IPS-18a (cell line): ENCODE measurements around the gene TMPRSS11B.
"Not testable (repeated sequence)": the region's sequence is repeated elsewhere in the genome, so short reads cannot be mapped to it uniquely, and the experiment has no call there.

Experiments used
- H3K27ac ChIP-seq: one replicate; pipeline ENCODE4 v1.5.1; 2013; ENCODE audit warnings: low read length
- H3K27me3 ChIP-seq: one replicate; pipeline ENCODE4 v1.6.1; 2013; ENCODE audit warnings: mild to moderate bottlenecking, low read length; ENCODE audit not compliant: control insufficient read depth, insufficient read depth
- H3K36me3 ChIP-seq: one replicate; pipeline ENCODE4 v1.6.1; 2013; ENCODE audit warnings: low read depth, low read length; ENCODE audit not compliant: control insufficient read depth
- H3K4me1 ChIP-seq: one replicate; pipeline ENCODE4 v1.6.1; 2013; ENCODE audit warnings: low read depth, low read length; ENCODE audit not compliant: control insufficient read depth
- H3K4me3 ChIP-seq: one replicate; pipeline ENCODE4 v1.5.1; 2013; ENCODE audit warnings: low read length
- H3K9ac ChIP-seq: one replicate; pipeline ENCODE4 v1.6.1; 2013; ENCODE audit warnings: mild to moderate bottlenecking, low read length, moderate library complexity
- H3K9me3 ChIP-seq: one replicate; pipeline ENCODE4 v1.6.1; 2013; ENCODE audit warnings: low read depth, low read length; ENCODE audit not compliant: control insufficient read depth

Gene TMPRSS11B, protein sequence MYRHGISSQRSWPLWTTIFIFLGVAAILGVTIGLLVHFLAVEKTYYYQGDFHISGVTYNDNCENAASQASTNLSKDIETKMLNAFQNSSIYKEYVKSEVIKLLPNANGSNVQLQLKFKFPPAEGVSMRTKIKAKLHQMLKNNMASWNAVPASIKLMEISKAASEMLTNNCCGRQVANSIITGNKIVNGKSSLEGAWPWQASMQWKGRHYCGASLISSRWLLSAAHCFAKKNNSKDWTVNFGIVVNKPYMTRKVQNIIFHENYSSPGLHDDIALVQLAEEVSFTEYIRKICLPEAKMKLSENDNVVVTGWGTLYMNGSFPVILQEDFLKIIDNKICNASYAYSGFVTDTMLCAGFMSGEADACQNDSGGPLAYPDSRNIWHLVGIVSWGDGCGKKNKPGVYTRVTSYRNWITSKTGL

DNA sequence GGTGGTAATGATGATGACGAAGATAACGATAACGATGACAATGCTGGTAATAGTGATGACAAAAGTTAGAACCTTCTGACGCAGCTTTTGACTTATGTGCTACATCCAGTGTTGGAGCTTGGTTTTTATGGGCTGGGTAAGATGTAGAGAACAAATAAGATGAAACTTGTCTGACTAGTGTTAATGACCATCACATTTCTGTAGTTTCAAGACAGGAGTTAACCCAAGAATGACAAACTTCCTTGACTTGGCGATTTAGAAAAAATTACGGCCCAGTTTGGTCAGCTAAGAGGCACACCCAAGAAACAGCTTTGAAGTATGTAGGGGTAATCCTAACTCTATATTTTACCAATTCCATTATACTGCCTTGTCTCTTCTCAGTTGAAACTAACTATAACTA lies at the start of gene TMPRSS11B:
Gene TMPRSS11B (minus strand): TSS at position 101 of the 400 bp plus-strand sequence. CDS start 136 bp downstream, outside the sequence.
- no peak within 1 kb of the TSS for H3K27ac ChIP-seq
- no peaks in the 10 kb centered on the region for H3K9me3 ChIP-seq
- no peak within 1 kb of the TSS for H3K4me3 ChIP-seq
- H3K27me3 ChIP-seq: no peaks in the 10 kb centered on the region
- H3K4me1 ChIP-seq: no peaks in the 10 kb centered on the region
- H3K36me3 ChIP-seq: no peaks in the 10 kb centered on the region
- no peak within 1 kb of the TSS for H3K9ac ChIP-seq

DNA sequence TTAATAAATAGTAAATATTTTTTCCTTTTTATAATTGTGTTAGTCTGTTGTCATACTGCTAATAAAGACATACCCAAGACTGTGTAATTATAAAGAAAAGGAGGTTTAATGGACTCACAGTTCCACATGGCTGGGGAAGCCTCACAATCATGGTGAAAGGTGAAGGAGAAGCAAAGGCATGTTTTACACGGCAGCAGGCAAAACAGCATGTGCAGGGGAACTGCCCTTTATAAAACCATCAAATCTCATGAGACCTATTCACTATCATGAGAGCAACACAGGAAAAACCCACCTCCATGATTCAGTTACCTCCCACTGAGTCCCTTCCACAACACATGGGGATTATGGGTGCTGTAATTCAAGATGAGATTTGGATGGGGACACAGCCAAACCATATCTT lies 45.8 kb upstream of the TMPRSS11B start:
- Histone ChIP-seq H3K27ac (no peak overlapping the region), H3K4me1 (peaks cover 10% of the 10 kb centered on the region), H3K4me3 (no peak overlapping the region), H3K27me3 (no peaks in the 10 kb centered on the region), H3K9ac (no peak overlapping the region), H3K9me3 (no peaks in the 10 kb centered on the region), H3K36me3 (no peaks in the 10 kb centered on the region)

DNA sequence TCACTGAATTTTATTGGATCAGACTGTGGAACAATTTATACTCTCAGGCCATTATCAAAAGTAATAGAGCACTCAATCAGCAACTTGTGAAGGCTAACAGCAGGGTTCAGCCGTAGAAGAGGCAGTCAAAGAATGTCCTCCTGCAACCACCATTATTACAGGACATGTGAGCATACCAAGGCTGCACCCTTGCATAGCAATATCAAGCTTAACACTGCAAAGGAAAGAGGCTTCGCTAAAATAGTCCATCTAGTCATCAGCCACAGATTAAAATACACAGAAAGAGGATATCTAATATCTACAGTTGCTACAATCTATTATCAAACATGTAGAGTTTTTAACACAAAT lies 42.9 kb upstream of the TMPRSS11B start:
- H3K27me3 ChIP-seq: no peaks in the 10 kb centered on the region

DNA sequence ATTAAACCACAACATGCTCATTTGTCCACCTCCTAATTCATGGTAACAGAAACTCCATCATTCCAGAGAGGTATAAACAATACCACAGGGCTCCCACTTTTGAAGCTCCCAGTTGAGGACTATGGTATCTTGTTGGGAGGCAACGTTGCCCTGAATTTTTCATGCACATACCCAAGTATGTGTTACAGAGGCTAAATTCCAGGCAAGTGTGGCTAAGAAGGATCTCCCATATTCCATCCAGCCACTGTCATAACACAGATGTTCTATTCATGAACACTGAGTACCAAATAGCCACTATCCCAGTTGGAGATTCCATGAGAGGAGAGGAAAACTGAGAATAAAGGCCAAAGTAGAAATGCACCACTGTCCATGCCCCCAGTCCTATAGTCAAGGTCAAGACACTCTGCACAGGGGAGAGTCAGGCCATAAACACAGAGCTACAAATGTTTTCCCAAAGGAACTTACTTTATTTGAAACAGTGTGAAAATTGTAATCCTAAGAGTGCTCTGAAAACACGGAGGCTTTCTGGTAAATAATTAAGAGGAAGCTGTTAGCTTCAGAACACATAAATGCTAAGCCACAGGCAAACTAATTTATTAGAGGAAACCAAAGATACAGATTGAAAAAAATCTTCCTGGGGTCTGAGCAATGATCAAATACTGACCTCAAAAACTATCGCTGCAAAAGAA lies 42.4 kb upstream of the TMPRSS11B start:
- Histone ChIP-seq H3K9me3 (no peaks in the 10 kb centered on the region), H3K27ac (no peak overlapping the region), H3K36me3 (no peaks in the 10 kb centered on the region), H3K27me3 (no peaks in the 10 kb centered on the region), H3K4me1 (peaks cover 10% of the 10 kb centered on the region), H3K9ac (no peak overlapping the region), H3K4me3 (no peak overlapping the region)

More for the DNA sequence above, 42.9 kb upstream of the TMPRSS11B start:
- H3K4me3 ChIP-seq: no peak overlapping the region
- no peaks in the 10 kb centered on the region for H3K9me3 ChIP-seq
- H3K4me1 ChIP-seq: peaks cover 10% of the 10 kb centered on the region
- no peak overlapping the region for H3K9ac ChIP-seq
- no peaks in the 10 kb centered on the region for H3K36me3 ChIP-seq
- no peak overlapping the region for H3K27ac ChIP-seq

DNA sequence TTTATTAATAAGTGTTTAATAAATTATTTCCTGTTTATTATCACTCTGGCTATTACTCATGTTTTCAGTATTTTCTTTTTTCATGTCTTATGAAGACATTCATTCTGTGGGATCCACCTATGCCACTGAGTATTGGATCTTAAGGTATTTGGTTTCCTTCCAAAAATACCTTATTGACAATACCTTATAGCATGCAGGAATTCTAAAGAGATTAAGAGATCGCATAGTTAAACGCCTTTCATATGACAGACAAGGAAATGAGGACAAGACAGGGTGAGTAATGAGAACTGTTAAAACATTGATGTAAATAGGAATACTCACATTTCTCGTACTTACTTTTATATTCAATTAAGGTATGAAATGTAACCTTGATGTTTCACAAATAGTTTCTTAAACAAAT lies 38.2 kb upstream of the TMPRSS11B start:
- peaks cover 10% of the 10 kb centered on the region for H3K4me1 ChIP-seq
- H3K9ac ChIP-seq: no peak overlapping the region
- H3K36me3 ChIP-seq: no peaks in the 10 kb centered on the region
- no peaks in the 10 kb centered on the region for H3K27me3 ChIP-seq
- H3K27ac ChIP-seq: no peak overlapping the region
- no peak overlapping the region for H3K4me3 ChIP-seq
- no peaks in the 10 kb centered on the region for H3K9me3 ChIP-seq

DNA sequence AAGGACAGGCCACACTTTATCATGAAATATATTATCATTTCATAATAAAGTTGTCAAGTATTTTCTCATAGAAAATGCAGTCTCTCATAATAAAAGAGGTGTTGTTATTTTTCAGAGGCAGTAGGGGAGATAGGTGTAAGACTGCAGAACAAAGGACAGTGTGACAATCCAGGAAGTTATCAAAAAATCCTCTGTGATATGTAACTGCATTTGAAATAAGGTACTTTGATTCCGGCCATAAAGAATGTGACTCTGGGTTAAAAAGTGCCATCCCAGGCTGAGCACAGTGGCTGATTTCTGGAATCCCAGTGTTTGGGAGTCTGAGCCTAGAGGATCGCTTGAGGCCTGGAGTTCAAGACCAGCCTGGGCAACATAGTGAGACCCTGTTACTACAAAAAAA lies 37.6 kb upstream of the TMPRSS11B start:
- Histone ChIP-seq H3K4me3 (no peak overlapping the region), H3K9me3 (no peaks in the 10 kb centered on the region), H3K27me3 (no peaks in the 10 kb centered on the region), H3K4me1 (peaks cover 4% of the 10 kb centered on the region), H3K9ac (no peak overlapping the region), H3K36me3 (no peaks in the 10 kb centered on the region), H3K27ac (no peak overlapping the region)

DNA sequence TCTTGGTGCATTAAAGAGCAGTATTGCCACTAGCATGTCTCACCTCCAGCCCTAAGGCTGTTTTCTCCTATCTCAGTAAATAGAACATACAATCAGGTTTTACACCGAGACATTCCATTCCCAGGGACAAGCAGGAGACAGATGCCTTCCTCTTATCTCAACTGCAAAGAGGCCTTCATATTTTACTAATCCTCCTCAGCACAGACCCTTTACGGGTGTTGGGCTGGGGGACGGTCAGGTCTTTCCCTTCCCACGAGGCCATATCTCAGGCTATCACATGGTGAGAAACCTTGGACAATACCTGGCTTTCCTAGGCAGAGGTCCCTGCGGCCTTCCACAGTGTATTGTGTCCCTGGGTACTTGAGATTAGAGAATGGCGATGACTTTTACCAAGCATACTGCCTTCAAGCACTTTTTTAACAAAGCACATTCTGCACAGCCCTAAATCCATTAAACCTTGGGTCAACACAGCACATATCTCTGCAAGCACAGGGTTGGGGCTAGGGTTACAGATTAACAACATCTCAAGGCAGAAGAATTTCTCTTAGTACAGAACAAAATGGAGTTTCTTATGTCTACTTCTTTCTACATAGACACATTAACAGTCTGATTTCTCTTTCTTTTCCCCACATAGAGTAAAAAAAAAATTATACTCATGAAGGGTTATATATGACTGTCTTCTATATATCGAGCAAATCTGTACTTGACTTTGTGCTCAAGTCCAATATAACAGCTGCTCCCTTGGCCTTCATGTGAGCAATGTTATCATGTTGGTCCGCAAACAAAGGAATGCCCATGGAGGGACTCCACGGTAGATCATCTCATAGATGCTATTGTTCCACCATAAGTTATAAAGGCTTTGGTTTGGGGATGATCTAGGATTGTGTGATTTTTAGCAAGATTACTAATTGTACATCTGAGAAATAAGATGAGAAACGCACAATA lies 36.6 kb upstream of the TMPRSS11B start:
- H3K4me3 ChIP-seq, H3K9me3 ChIP-seq, H3K27me3 ChIP-seq, H3K9ac ChIP-seq, H3K4me1 ChIP-seq, H3K27ac ChIP-seq, H3K36me3 ChIP-seq: not testable (repeated sequence)

DNA sequence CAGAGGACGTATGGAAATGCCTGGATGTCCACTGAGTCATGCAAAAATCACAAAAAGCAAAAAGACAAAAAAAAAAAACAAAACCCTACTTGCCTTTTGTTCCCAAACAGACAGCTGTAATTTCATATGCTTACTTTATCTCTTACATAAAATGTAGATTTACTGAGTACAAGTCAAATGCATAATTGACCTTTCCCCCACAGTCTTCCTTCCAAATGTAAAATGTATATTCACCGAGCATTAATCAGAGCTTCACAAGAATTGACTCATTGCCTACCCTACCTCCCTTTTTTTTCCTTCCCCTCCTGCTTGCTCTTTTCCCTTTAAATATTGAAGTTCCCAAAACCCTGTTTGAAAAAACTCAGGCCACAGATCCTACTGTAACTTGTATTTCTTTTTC lies 32.5 kb upstream of the TMPRSS11B start:
- no peaks in the 10 kb centered on the region for H3K27me3 ChIP-seq
- H3K9me3 ChIP-seq: no peaks in the 10 kb centered on the region
- no peaks in the 10 kb centered on the region for H3K36me3 ChIP-seq
- H3K4me1 ChIP-seq: peaks cover 15% of the 10 kb centered on the region
- no peak overlapping the region for H3K9ac ChIP-seq
- H3K4me3 ChIP-seq: no peak overlapping the region
- H3K27ac ChIP-seq: no peak overlapping the region

DNA sequence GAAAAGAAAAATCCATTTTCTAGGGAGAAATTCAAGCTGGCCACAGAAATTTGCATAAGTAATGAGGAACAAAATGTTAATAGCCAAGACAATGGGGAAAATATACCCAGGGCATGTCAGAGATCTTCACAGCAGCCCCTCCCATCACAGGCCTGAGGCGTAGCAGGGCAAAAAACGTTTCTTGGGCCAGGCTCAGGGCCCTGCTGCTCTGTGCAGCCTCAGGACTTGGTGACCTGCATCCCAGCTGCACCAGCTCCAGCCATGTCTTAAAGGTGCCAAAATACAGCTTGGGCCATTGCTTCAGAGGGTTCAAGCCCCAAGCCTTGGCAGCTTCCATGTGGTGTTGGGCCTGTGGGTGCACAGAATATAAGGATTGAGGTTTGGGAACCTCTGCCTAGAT lies 32.1 kb upstream of the TMPRSS11B start:
- Histone ChIP-seq H3K4me3 (no peak overlapping the region), H3K9me3 (no peaks in the 10 kb centered on the region), H3K4me1 (peaks cover 19% of the 10 kb centered on the region), H3K36me3 (no peaks in the 10 kb centered on the region), H3K9ac (no peak overlapping the region), H3K27me3 (no peaks in the 10 kb centered on the region), H3K27ac (no peak overlapping the region)

DNA sequence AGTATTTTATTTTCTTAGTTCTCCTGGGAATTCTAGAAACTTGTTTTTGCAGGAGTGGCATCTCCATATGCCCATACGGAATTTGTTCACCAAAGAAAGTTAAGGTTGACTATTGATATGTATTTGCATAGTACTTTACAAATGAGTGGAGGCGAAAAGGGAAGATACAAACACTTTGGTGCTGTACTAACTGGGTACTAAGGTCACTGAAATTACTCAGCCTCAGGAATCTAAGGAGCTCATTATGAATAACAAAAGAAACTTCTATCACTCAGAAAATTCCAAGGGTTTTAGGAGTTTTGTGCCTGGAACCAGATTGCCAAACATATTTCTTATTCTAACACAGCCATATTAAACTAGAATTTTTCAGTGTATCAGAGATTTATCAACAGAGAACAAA lies 27.4 kb upstream of the TMPRSS11B start:
- Histone ChIP-seq H3K36me3 (no peaks in the 10 kb centered on the region), H3K4me3 (peak overlapping the region; percentile 46), H3K4me1 (peaks cover 25% of the 10 kb centered on the region), H3K9ac (no peak overlapping the region), H3K9me3 (peaks cover 16% of the 10 kb centered on the region), H3K27ac (no peak overlapping the region), H3K27me3 (no peaks in the 10 kb centered on the region)

DNA sequence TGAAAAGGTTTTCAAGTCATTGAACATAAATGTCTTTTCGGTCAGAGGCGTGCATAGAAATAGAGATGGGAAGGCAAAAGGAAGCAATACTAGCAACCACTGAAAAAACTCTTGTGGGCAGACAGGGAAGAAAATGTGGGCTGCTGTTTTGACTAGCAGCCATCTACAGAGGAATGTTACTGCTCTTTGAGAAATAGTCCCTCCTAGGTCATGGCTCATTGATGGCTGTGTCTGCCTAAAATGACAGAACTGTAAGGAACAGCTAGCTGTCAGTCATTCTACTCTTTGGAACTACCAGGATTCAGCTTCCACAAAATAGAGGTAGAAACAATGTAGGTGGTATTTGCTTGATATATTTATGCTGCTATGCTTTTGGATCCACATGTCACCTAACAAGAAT lies 26.9 kb upstream of the TMPRSS11B start:
- Histone ChIP-seq H3K27me3 (no peaks in the 10 kb centered on the region), H3K9ac (peak overlapping the region; percentile 35), H3K27ac (peak overlapping the region; percentile 11), H3K36me3 (no peaks in the 10 kb centered on the region), H3K4me1 (peaks cover 23% of the 10 kb centered on the region), H3K9me3 (peaks cover 16% of the 10 kb centered on the region), H3K4me3 (peak overlapping the region; percentile 46)
